HFF-Myc (cell line): Measurements from ENCODE around the gene SESN3.
"Not testable (repeated sequence)": the region's sequence is repeated elsewhere in the genome, so short reads cannot be mapped to it uniquely, and the experiment has no call there.

Experiments used
- DNase-seq: peaks from one replicate; pipeline ENCODE4 v3.0.0-alpha.2; 2011; ENCODE audit warnings: low read depth; ENCODE audit errors: extremely low read depth
- H3K4me3 ChIP-seq: replicated peaks from 2 replicates; pipeline ENCODE4 v1.5.1; 2011; ENCODE audit warnings: low read depth, mild to moderate bottlenecking, control low read depth, low read length
- TF ChIP-seq, protein P1 (sequence below): IDR thresholded peaks from 2 replicates; pipeline ENCODE4 v1.5.1; 2012; ENCODE audit warnings: mild to moderate bottlenecking, low read depth, low read length, control low read depth; ENCODE audit errors: missing control alignments

SESN3 gene

DNA sequence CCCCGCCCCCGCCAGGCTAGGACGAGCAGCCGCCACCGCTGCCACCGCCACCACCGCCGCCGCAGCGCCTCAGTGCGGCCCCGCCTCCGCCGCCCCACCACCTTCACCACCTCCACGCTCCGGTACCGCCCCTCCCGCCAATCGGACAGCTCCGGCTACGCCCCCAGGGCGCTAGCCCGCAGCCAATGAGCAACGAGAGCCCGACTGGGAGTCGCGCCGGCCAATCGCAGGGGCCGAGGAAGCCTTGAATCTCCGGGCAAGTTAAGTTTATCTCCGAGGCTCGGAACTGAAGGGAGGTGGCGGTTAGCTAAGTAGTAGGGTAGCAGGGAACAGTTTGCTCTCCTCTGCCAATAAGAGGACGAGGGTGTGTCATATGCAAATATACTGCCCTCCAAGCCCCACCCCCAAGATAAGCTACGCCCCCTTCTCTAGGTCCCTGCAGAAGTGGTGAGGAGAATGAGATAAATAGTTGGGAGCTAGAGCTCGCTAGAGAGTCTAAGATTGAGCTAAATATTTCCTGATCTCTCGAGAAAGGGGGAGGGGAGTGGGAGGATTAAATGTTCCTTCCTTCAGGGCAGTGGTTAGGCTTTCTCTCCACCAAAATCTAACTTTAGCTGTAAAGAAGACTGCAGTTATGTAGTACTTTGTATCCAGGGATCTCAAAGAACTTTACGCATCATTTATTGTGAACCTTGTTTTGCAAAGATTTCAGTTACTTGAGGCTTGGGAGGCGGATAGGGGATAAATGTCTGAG is at the start of gene SESN3:
TSS of gene SESN3 (minus strand) at position 76 of the 754 bp plus-strand sequence. CDS start 342 bp downstream, outside the sequence.
- H3K4me3 ChIP-seq, result peak within 1 kb of the TSS; percentile 44
- DNase-seq, result peak; percentile 91
- TF ChIP-seq, protein P1, sequence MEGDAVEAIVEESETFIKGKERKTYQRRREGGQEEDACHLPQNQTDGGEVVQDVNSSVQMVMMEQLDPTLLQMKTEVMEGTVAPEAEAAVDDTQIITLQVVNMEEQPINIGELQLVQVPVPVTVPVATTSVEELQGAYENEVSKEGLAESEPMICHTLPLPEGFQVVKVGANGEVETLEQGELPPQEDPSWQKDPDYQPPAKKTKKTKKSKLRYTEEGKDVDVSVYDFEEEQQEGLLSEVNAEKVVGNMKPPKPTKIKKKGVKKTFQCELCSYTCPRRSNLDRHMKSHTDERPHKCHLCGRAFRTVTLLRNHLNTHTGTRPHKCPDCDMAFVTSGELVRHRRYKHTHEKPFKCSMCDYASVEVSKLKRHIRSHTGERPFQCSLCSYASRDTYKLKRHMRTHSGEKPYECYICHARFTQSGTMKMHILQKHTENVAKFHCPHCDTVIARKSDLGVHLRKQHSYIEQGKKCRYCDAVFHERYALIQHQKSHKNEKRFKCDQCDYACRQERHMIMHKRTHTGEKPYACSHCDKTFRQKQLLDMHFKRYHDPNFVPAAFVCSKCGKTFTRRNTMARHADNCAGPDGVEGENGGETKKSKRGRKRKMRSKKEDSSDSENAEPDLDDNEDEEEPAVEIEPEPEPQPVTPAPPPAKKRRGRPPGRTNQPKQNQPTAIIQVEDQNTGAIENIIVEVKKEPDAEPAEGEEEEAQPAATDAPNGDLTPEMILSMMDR, result no peak

DNA sequence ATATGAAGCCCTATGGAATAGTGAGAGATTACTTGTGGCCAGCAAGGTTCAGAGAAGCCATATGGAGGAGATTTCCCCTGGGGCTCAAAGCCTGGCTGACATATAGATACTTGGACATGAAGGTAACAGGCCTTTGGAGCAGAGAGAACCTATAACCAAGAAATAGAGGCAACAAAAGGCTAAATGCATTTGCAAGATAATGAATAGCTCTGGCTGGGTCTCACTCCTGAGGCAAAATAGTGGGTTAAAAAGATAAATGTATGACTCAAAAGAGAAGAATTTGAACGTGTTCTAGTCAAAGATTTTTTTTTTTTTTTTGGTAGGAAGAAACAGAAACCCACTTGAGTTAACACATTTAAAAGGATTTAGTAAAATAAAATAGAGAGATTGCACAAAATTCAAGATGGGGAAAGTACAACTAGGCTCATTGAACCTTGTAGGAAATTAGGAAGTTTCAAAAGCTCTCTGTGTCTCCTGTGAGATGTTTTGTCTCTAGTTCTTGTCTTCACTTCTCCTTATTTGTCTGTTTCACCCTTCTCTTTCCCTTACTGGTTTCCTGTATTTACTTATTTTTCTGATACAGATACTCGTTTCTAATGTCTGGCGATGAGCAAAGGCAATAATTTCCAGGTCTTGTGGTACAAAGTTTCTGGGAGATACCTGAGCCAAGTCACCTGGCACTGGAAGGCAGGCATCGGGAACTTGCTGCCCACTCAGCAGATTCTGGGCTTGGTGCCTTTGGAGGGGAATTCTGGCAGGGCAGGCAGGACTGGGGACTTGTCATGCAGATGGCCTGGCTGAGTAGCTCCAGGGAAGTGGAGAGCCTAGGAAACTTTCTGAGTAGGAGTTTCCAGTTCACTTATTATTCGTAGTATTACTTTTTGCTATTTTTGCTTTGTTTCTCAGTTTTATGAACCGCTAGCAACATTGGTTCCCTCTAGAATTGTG is 49.2 kb upstream of the SESN3 start:
- TF ChIP-seq, protein P1, result no peak
- no peak overlapping the region for H3K4me3 ChIP-seq
- no peak for DNase-seq

DNA sequence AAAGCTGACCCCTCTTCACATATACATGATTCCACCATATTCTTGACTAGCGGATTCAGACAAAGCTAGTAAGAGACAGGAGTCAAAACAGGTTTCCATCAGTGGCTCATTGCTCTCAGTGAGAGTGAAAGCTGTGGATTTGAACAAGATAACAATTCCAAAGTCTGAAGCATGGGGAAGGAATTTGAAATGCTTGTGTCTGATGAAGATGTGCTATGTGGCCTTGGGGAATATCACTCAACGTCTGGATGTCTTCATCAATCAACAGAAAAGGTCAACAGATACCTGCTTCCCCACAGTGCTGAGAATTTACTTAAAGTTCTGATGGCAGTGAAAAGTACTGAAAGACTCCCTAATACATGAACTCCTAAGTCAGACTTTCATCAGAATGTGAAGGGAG is 46.9 kb upstream of the SESN3 start:
- TF ChIP-seq, protein P1, result no peak

GRCh38 chr11:95276139-95276538 is 45.1 kb upstream of the SESN3 start:
- H3K4me3 ChIP-seq, result no peak overlapping the region
- TF ChIP-seq, protein P1, result no peak
- no peak for DNase-seq

More for the DNA sequence above, 46.9 kb upstream of the SESN3 start:
- no peak for DNase-seq
- H3K4me3 ChIP-seq, result no peak overlapping the region

GRCh38 chr11:95273618-95274017 is 42.6 kb upstream of the SESN3 start:
- not testable (repeated sequence) for H3K4me3 ChIP-seq, DNase-seq

DNA sequence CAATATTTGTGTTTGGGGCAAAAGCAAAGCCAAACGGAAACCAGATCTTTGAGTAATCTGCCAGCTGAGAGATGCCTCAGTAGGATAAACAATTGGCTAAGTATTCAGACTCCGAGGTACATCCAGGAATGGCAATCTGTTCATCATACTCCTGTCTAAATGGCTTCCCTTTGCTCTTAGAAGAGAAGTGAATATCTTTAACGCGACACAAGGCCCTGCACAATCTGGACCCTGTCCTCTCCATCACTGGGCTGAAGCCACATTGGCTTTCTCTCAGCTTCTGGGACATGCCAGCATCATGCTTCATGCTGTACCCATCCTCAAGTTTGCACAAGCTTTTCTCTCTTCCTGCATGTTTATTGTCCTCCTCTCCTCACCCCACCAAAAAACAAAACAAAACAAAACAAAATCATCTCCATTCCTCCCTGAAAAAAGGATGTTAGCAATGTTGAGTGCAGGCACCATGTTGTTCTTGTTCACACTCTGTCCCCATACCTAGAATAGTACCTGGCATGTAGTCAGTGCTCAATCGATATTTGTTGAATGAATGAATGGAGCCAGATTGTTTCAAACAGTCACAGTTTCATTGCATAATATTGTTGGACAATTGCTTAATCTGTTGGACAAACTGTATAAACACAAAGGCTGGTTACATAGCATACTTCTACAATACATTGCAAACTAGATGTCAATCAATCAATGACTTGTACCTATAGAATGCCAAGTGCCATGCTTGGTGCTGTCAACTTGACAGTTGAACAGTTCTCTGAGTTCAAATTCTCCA is 38.2 kb upstream of the SESN3 start:
- TF ChIP-seq, protein P1, result no peak
- no peak for DNase-seq
- no peak overlapping the region for H3K4me3 ChIP-seq
